Kidney (tissue), 14 donors: ENCODE data around the gene MLPH. TPM values are rescaled to one million over a fixed set of nuclear protein-coding genes. Genes with fewer than 3 reads are reported as not detected.

ENCODE experiments used
- DNase-seq, 5 donors: peaks; one replicate each; pipeline ENCODE4 v3.0.0-alpha.2; 2013 to 2020
- FAIRE-seq: peaks from 2 replicates; lab custom pipeline; 2012; peaks lifted over from hg19 to GRCh38; lab: Jason Lieb, UNC
- H3K27ac ChIP-seq, 2 donors: one replicate each; pipeline ENCODE4 v1.7.0; 2013; ENCODE audit warnings: low read depth in 2 of 2, low read length in 2 of 2, inconsistent platforms in 1 of 2
- H3K27me3 ChIP-seq: one replicate; pipeline ENCODE4 v1.7.1; 2013; ENCODE audit warnings: low read length, inconsistent platforms; ENCODE audit not compliant: control insufficient read depth, insufficient read depth
- H3K36me3 ChIP-seq, 3 donors: one replicate each; pipeline versions ENCODE4 v1.7.0 to v1.7.1; 2013; ENCODE audit warnings: low read length in 3 of 3, control low read depth in 1 of 3, inconsistent platforms in 1 of 3; ENCODE audit not compliant: insufficient read depth in 3 of 3, control insufficient read depth in 2 of 3
- H3K4me1 ChIP-seq, 3 donors: one replicate each; pipeline versions ENCODE4 v1.7.0 to v1.7.1; 2013; ENCODE audit warnings: low read length in 3 of 3, inconsistent platforms in 1 of 3, low read depth in 1 of 3; ENCODE audit not compliant: control insufficient read depth in 2 of 3, insufficient read depth in 2 of 3
- H3K4me3 ChIP-seq, 3 donors: one replicate each; pipeline versions ENCODE4 v1.7.0 to v1.8.1; 2013; ENCODE audit warnings: low read length in 3 of 3, control low read depth in 1 of 3, inconsistent platforms in 1 of 3
- H3K9ac ChIP-seq, 3 donors: one replicate each; pipeline versions ENCODE4 v1.7.0 to v1.7.1; 2013; ENCODE audit warnings: low read length in 3 of 3, control low read depth in 1 of 3, inconsistent platforms in 1 of 3
- H3K9me3 ChIP-seq, 3 donors: one replicate each; pipeline versions ENCODE4 v1.7.0 to v1.7.1; 2013; ENCODE audit warnings: low read length in 3 of 3, control low read depth in 1 of 3, inconsistent platforms in 1 of 3; ENCODE audit not compliant: control insufficient read depth in 2 of 3, insufficient read depth in 1 of 3
- CTCF ChIP-seq: IDR thresholded peaks from 3 replicates; pipeline ENCODE4 v1.5.1; 2012; ENCODE audit warnings: mild to moderate bottlenecking, moderate library complexity, borderline replicate concordance; ENCODE audit not compliant: insufficient read depth; ENCODE audit errors: extremely low read depth
- intact Hi-C: fragments of 100-400 bp; cut with DNase I; formaldehyde crosslinking; loops from one replicate; pipeline ENCODE4 v1.11.1; 2022
- polyA plus RNA-seq: library from polyadenylated mRNA; stranded (reverse); fragments of 350-450 nt; fragmentation: Illumina TruSeq; extraction: RNeasy Lipid Tissue Mini Kit (QIAGEN cat#74804); gene quantifications from one replicate; pipeline ENCODE4 v1.2.3, GENCODE V29; 2014; ENCODE audit warnings: low read depth, low replicate concordance; ENCODE audit not compliant: insufficient read depth
- total RNA-seq: library from RNA; stranded (reverse); fragmentation: NEBNext Ultra II Directional; extraction: Animal tissue kit (Norgen Biotek cat#: 25700); gene quantifications from one replicate; pipeline ENCODE4 v1.2.1, GENCODE V29; 2021
- donor health status: control.
- donor health status: control.
- donor health status: control.
- donor health status: control.
- donor health status: control.
- donor health status: DM: yes; HTN: yes; CAD: no.
- donor health status: Normal renal cell carcinoma (clear cell type).

The MLPH gene
- total and polyA plus RNA-seq, 2 donors from 2014 or later, result 4.6 to 9.6 TPM

GRCh38 chr2:237529452-237530402 lies 42.7 kb downstream of the MLPH start:
- no peak for FAIRE-seq
- intact Hi-C loops, result no loop called here

GRCh38 chr2:237530472-237531433 lies 43.7 kb downstream of the MLPH start:
- DNase-seq (peak in 1 of 5 donors; percentile 28), FAIRE-seq (no peak)
- Histone ChIP-seq H3K9ac (no peak overlapping the region), H3K4me3 (no peak overlapping the region), H3K4me1 (no peaks in the 10 kb centered on the region), H3K36me3 (no peaks in the 10 kb centered on the region), H3K27ac (no peak overlapping the region), H3K9me3 (no peaks in the 10 kb centered on the region), H3K27me3 (no peaks in the 10 kb centered on the region)
- intact Hi-C loops, result no loop called here
- no peak for TF ChIP-seq CTCF

More at GRCh38 chr2:237529452-237530402, 42.7 kb downstream of the MLPH start:
- DNase-seq, result peak in 1 of 5 donors; percentile 54
- H3K27me3 ChIP-seq, result no peaks in the 10 kb centered on the region
- no peaks in the 10 kb centered on the region for H3K4me1 ChIP-seq
- no peak overlapping the region for H3K4me3 ChIP-seq
- no peaks in the 10 kb centered on the region for H3K9me3 ChIP-seq
- H3K27ac ChIP-seq, result no peak overlapping the region
- no peak for TF ChIP-seq CTCF
- no peaks in the 10 kb centered on the region for H3K36me3 ChIP-seq
- no peak overlapping the region for H3K9ac ChIP-seq

- intact Hi-C loops, result no loop called here
- no peak overlapping the region for H3K27ac ChIP-seq
- no peak overlapping the region for H3K4me3 ChIP-seq
- H3K9ac ChIP-seq, result no peak overlapping the region
- TF ChIP-seq CTCF, result no peak
- no peaks in the 10 kb centered on the region for H3K9me3 ChIP-seq
- DNase-seq, result no peak
- H3K4me1 ChIP-seq, result no peaks in the 10 kb centered on the region
- FAIRE-seq, result no peak
- H3K36me3 ChIP-seq, result no peaks in the 10 kb centered on the region
- H3K27me3 ChIP-seq, result no peaks in the 10 kb centered on the region
Measured at GRCh38 chr2:237532160-237532559, 45.1 kb downstream of the MLPH start.
